Esophagus muscularis mucosa (tissue), 4 donors: ENCODE data around the gene SPDEF.

Experiments
- EP300 ChIP-seq: sonication (generic); formaldehyde crosslinking; IDR thresholded peaks from one replicate; pipeline ENCODE4 v1.6.1; 2017; ENCODE audit warnings: antibody characterized with exemption
- POLR2A ChIP-seq: fragments of 450-650 bp; IDR thresholded peaks from one replicate; pipeline ENCODE4 v1.6.1; 2017; ENCODE audit warnings: antibody characterized with exemption, moderate library complexity, mild to moderate bottlenecking, low read depth
- POLR2AphosphoS5 ChIP-seq, 2 donors: sonication (generic); formaldehyde crosslinking; IDR thresholded peaks; one replicate each; pipeline ENCODE4 v1.6.1; 2017; ENCODE audit warnings: antibody characterized with exemption in 2 of 2
- TF ChIP-seq, protein P1 (sequence below), 3 experiments: fragments of 200-600 bp in 2 of 3; fragments of 450-650 bp in 1 of 3; sonication (generic) in 2 of 3; IDR thresholded peaks; one replicate each; pipeline ENCODE4 v1.5.1; 2017 to 2019; ENCODE audit warnings: antibody characterized with exemption in 3 of 3, mild to moderate bottlenecking in 2 of 3, moderate library complexity in 1 of 3

DNA sequence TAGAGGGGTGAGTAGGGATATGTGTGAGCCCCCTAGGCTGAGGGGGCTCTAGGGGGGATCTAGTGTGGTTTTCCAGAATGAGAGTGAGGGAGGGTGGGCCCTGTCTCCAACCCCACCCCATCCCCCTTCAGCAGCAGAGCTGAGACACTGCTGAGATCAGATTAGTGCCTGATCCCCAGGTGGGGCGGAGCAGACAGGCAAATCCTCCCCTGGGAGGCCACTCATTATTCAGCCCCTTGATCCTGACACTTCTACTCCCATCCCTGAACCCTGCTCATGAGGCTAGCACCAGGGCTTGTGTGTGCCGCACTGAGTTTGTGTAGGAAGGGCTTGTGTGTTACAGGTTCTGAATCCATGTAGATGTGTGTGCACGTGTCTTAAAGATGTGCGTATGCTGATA, 42.5 kb downstream of the SPDEF start:
- TF ChIP-seq, protein P1, sequence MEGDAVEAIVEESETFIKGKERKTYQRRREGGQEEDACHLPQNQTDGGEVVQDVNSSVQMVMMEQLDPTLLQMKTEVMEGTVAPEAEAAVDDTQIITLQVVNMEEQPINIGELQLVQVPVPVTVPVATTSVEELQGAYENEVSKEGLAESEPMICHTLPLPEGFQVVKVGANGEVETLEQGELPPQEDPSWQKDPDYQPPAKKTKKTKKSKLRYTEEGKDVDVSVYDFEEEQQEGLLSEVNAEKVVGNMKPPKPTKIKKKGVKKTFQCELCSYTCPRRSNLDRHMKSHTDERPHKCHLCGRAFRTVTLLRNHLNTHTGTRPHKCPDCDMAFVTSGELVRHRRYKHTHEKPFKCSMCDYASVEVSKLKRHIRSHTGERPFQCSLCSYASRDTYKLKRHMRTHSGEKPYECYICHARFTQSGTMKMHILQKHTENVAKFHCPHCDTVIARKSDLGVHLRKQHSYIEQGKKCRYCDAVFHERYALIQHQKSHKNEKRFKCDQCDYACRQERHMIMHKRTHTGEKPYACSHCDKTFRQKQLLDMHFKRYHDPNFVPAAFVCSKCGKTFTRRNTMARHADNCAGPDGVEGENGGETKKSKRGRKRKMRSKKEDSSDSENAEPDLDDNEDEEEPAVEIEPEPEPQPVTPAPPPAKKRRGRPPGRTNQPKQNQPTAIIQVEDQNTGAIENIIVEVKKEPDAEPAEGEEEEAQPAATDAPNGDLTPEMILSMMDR (IDR thresholded peaks at IDR 0.05): no peak
- TF ChIP-seq EP300: no peak
- no peak for TF ChIP-seq POLR2A
- TF ChIP-seq POLR2AphosphoS5 (IDR thresholded peaks at IDR 0.05): no peak
